Amniotic epithelial cell (primary cell): ENCODE data around the gene SEC24B.
"Not testable (repeated sequence)": the region's sequence is repeated elsewhere in the genome, so short reads cannot be mapped to it uniquely, and the experiment has no call there.

Source experiments
- DNase-seq: peaks from one replicate; pipeline ENCODE4 v3.0.0-alpha.2; 2010; ENCODE audit warnings: low read depth

The SEC24B gene

GRCh38 chr4:109506890-109507289, 73.3 kb downstream of the SEC24B start:
- DNase-seq: no peak

GRCh38 chr4:109510687-109511086, 77.1 kb downstream of the SEC24B start:
- DNase-seq: no peak

- peak; percentile 2 for DNase-seq
These were observed 77.8 kb downstream of the SEC24B start for GRCh38 chr4:109511414-109511813.

GRCh38 chr4:109513368-109513767, 79.8 kb downstream of the SEC24B start:
- not testable (repeated sequence) for DNase-seq

GRCh38 chr4:109532182-109532581, 98.6 kb downstream of the SEC24B start:
- no peak for DNase-seq

- DNase-seq: no peak
These were observed 111.8 kb downstream of the SEC24B start for GRCh38 chr4:109545401-109545800.

- DNase-seq: no peak
These were observed 113.8 kb downstream of the SEC24B start for GRCh38 chr4:109547394-109547793.

- peak; percentile 76 for DNase-seq
These were observed 115.0 kb downstream of the SEC24B start for GRCh38 chr4:109548655-109549054.

GRCh38 chr4:109552237-109552636, 118.6 kb downstream of the SEC24B start:
- DNase-seq: no peak

- no peak for DNase-seq
These were observed 119.5 kb downstream of the SEC24B start for GRCh38 chr4:109553130-109553529.

GRCh38 chr4:109554971-109555370, 121.4 kb downstream of the SEC24B start:
- no peak for DNase-seq

GRCh38 chr4:109557433-109557832, 123.8 kb downstream of the SEC24B start:
- no peak for DNase-seq

- DNase-seq: not testable (repeated sequence)
These were observed 124.5 kb downstream of the SEC24B start for GRCh38 chr4:109558095-109558494.

- DNase-seq: peak; percentile 46
These were observed 126.0 kb downstream of the SEC24B start for GRCh38 chr4:109559625-109559982.

- peak; percentile 85 for DNase-seq
These were observed 126.5 kb downstream of the SEC24B start, which contains the start of gene MCUB for GRCh38 chr4:109559983-109560686. Gene MCUB, plus strand, starts transcription at chr4:109560246. Its CDS starts 92 bp downstream, at chr4:109560338.

- peak; percentile 84 for DNase-seq
These were observed 127.3 kb downstream of the SEC24B start for GRCh38 chr4:109560687-109561461.

GRCh38 chr4:109562457-109563239, 129.0 kb downstream of the SEC24B start:
- no peak for DNase-seq

- no peak for DNase-seq
These were observed 137.9 kb downstream of the SEC24B start for GRCh38 chr4:109571494-109571893.

- DNase-seq: no peak
These were observed 138.5 kb downstream of the SEC24B start for GRCh38 chr4:109572154-109572553.

GRCh38 chr4:109574443-109574850, 140.8 kb downstream of the SEC24B start:
- DNase-seq: peak; percentile 26

- DNase-seq: no peak
These were observed 141.6 kb downstream of the SEC24B start for GRCh38 chr4:109574931-109575804.

- peak; percentile 88 for DNase-seq
These were observed 142.8 kb downstream of the SEC24B start for GRCh38 chr4:109576462-109576861.
